Lung (tissue), 12 donors: ENCODE data around the gene ATP10A. TPM values are rescaled to one million over a fixed set of nuclear protein-coding genes. Genes with fewer than 3 reads are reported as not detected.

ENCODE experiments used
- ATAC-seq: fragments of 200-7000 bp; cut with Tn5 transposase; one replicate; pipeline ENCODE4 v1.9.1; 2020; ENCODE audit warnings: moderate number of reproducible peaks; ENCODE audit not compliant: insufficient read depth, low FRiP score
- DNase-seq, 3 donors: peaks; one replicate each; pipeline ENCODE4 v3.0.0-alpha.2; 2013 to 2017
- H3K27ac ChIP-seq, 2 donors: one replicate each; pipeline ENCODE4 v1.5.1; 2013; ENCODE audit warnings: mild to moderate bottlenecking in 2 of 2, moderate library complexity in 2 of 2, control low read depth in 1 of 2, inconsistent platforms in 1 of 2, low read depth in 1 of 2, low read length in 1 of 2
- H3K27me3 ChIP-seq, 3 donors: one replicate each; pipeline ENCODE4 v1.5.1; 2013; ENCODE audit warnings: low read length in 2 of 3; ENCODE audit not compliant: control insufficient read depth in 3 of 3, insufficient read depth in 3 of 3
- H3K36me3 ChIP-seq, 4 donors: one replicate each; pipeline ENCODE4 v1.5.1; 2013; ENCODE audit warnings: low read length in 4 of 4, mild to moderate bottlenecking in 1 of 4, moderate library complexity in 1 of 4; ENCODE audit not compliant: control insufficient read depth in 4 of 4, insufficient read depth in 4 of 4
- H3K4me1 ChIP-seq, 5 donors: one replicate each; pipeline ENCODE4 v1.5.1; 2013; ENCODE audit warnings: low read length in 5 of 5, mild to moderate bottlenecking in 2 of 5, moderate library complexity in 1 of 5; ENCODE audit not compliant: control insufficient read depth in 5 of 5, insufficient read depth in 5 of 5
- H3K4me3 ChIP-seq: one replicate; pipeline ENCODE4 v1.5.1; 2013; ENCODE audit warnings: mild to moderate bottlenecking, control low read depth, moderate library complexity
- H3K9ac ChIP-seq, 2 donors: one replicate each; pipeline ENCODE4 v1.5.1; 2013; ENCODE audit warnings: low read length in 2 of 2, control low read depth in 1 of 2; ENCODE audit not compliant: insufficient read depth in 1 of 2
- H3K9me3 ChIP-seq, 4 donors: one replicate each; pipeline ENCODE4 v1.5.1; 2013; ENCODE audit warnings: low read length in 3 of 4, mild to moderate bottlenecking in 1 of 4, moderate library complexity in 1 of 4; ENCODE audit not compliant: control insufficient read depth in 4 of 4, insufficient read depth in 3 of 4
- CTCF ChIP-seq: IDR thresholded peaks from 2 replicates; pipeline ENCODE4 v1.5.1; 2012; ENCODE audit warnings: mild to moderate bottlenecking; ENCODE audit errors: control extremely low read depth, extremely low read depth
- WGBS, 2 donors: extraction: QIAGEN DNeasy Blood & Tissue Kit; methylation state at CpG; one replicate each; pipeline ENCODE4 v1.1.7; 2013; 5-methylcytosine and 5-hydroxymethylcytosine counted together
- polyA plus RNA-seq, 2 donors: library from polyadenylated mRNA; stranded (reverse); fragments of 200-250 nt; gene quantifications; one replicate each; pipeline ENCODE4 v1.2.1, GENCODE V29; 2013
- total RNA-seq, 2 donors: library from RNA; depleted of rRNA in 1 of 2; stranded (reverse); fragments of >200 nt in 1 of 2; gene quantifications; one replicate each; pipeline ENCODE4 v1.2.1, GENCODE V29; 2014 to 2021
- donor health status: control.
- donor health status: control.
- donor health status: Bipolar disorder and iron deficiency.
- donor health status: healthy.
- donor health status: DM: yes; HTN: yes; CAD: no.

The ATP10A gene
- total and polyA plus RNA-seq, 4 donors: 4.5 to 33.7 (median 6.2) TPM

DNA sequence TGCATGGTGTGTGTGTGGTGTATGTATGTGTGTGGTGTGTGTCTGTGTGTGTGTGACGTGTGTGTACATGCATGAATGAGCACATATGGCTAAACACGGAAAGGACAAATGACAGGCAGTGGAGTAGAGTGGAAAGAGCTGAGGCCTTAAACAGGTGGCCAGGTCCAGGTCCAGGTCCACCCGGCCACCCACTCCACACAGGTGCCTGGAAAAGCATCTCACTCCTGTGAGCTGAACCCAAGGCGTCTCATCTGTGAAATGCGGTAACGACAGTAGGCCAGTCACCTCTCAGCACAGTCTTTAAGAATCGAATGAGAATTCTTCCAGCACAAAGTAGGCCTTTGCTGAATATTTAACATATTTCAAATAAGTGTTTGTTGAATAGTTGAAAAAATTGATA lies 58.7 kb downstream of the ATP10A start:
- Histone ChIP-seq H3K36me3 (peaks cover 0 to 1% (median 0%) of the 10 kb centered on the region in 4 donors), H3K4me1 (peaks cover 0 to 5% (median 0%) of the 10 kb centered on the region in 5 donors), H3K9ac (no peak overlapping the region), H3K27ac (no peak overlapping the region), H3K27me3 (no peaks in the 10 kb centered on the region), H3K9me3 (peaks cover 0 to 2% (median 0%) of the 10 kb centered on the region in 4 donors), H3K4me3 (no peak overlapping the region)
- 85 to 86% methylated on average over 7 of the region's 7 CpGs for WGBS, 2 donors
- no peak for ATAC-seq
- TF ChIP-seq CTCF: no peak
- DNase-seq: no peak

GRCh38 chr15:25803541-25803940 lies 59.6 kb downstream of the ATP10A start:
- H3K36me3 ChIP-seq: peaks cover 0 to 1% (median 0%) of the 10 kb centered on the region in 4 donors
- peaks cover 0 to 2% (median 0%) of the 10 kb centered on the region in 4 donors for H3K9me3 ChIP-seq
- no peak overlapping the region for H3K9ac ChIP-seq
- no peak overlapping the region for H3K4me3 ChIP-seq
- WGBS, 2 donors: 90% methylated on average over 10 of the region's 10 CpGs
- DNase-seq: no peak
- no peaks in the 10 kb centered on the region for H3K27me3 ChIP-seq
- TF ChIP-seq CTCF: no peak
- no peak for ATAC-seq
- H3K4me1 ChIP-seq: peaks cover 0 to 5% (median 0%) of the 10 kb centered on the region in 5 donors
- H3K27ac ChIP-seq: no peak overlapping the region

- TF ChIP-seq CTCF: no peak
- DNase-seq (no peak), ATAC-seq (no peak)
- H3K9me3 ChIP-seq: peaks cover 0 to 2% (median 0%) of the 10 kb centered on the region in 4 donors
- H3K36me3 ChIP-seq: peaks cover 0 to 1% (median 0%) of the 10 kb centered on the region in 4 donors
- no peak overlapping the region for H3K4me3 ChIP-seq
- H3K27ac ChIP-seq: no peak overlapping the region
- H3K4me1 ChIP-seq: peaks cover 0 to 5% (median 3%) of the 10 kb centered on the region in 5 donors
- H3K9ac ChIP-seq: no peak overlapping the region
- 90 to 93% methylated on average over 11 of the region's 11 CpGs for WGBS, 2 donors
- no peaks in the 10 kb centered on the region for H3K27me3 ChIP-seq
These were observed 60.1 kb downstream of the ATP10A start for GRCh38 chr15:25803036-25803435.

DNA sequence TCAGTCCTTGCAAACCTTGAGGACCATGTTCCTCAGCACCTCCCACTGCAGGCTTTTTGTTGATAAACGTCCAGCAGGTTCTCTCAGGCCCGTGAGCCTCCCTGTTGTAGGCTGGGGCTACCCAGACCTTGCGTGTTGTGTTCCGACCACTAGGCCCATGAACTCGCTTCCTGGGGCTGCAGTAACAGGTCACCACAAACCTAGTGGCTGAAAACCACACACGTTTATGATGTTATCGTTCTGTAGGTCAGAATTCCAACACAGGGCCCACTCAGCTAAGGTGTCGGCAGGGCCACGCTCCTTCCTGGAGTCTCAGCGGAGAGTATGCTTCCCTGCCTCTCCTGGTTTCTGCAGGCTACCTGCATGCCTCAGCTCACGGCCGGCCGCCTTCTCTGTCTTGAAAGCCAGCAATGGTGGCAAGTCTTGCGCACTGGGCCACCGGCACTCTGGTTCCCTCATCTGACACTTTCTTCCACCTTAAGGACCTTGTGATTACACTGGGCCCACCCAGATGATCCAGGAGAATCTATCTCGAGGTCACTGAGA lies 60.8 kb downstream of the ATP10A start:
- Histone ChIP-seq H3K4me3 (no peak overlapping the region), H3K36me3 (peaks cover 0 to 1% (median 0%) of the 10 kb centered on the region in 4 donors), H3K9ac (no peak overlapping the region), H3K27me3 (no peaks in the 10 kb centered on the region), H3K9me3 (peaks cover 0 to 2% (median 0%) of the 10 kb centered on the region in 4 donors), H3K4me1 (peaks cover 0 to 10% (median 3%) of the 10 kb centered on the region in 5 donors), H3K27ac (no peak overlapping the region)
- no peak for TF ChIP-seq CTCF
- ATAC-seq (no peak), DNase-seq (no peak)
- WGBS, 2 donors: 84 to 88% methylated on average over 16 of the region's 16 CpGs
